ENCODE measurements around the gene PKIB.

DNA sequence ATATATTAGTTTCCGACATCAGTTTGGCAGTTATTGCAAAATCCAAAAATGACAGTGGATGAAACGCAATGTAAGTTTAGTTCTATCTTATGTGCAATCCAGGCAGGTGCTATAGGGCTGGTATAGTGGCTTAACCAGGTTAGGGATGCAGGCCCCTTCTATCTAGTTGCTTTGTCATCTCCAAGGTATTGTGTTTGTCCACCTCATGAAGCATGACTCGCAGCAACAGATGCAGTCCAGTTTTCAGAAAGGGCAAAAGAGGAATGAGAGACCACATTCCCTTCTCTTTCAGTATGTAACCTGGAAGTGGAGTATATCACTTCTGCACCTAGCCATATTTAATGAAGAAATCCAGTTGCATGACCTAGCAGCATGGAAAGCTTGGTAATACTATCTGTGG lies 59.7 kb downstream of the PKIB start:
- TF ChIP-seq, protein P1, sequence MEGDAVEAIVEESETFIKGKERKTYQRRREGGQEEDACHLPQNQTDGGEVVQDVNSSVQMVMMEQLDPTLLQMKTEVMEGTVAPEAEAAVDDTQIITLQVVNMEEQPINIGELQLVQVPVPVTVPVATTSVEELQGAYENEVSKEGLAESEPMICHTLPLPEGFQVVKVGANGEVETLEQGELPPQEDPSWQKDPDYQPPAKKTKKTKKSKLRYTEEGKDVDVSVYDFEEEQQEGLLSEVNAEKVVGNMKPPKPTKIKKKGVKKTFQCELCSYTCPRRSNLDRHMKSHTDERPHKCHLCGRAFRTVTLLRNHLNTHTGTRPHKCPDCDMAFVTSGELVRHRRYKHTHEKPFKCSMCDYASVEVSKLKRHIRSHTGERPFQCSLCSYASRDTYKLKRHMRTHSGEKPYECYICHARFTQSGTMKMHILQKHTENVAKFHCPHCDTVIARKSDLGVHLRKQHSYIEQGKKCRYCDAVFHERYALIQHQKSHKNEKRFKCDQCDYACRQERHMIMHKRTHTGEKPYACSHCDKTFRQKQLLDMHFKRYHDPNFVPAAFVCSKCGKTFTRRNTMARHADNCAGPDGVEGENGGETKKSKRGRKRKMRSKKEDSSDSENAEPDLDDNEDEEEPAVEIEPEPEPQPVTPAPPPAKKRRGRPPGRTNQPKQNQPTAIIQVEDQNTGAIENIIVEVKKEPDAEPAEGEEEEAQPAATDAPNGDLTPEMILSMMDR (IDR thresholded peaks at IDR 0.05): no peak
- no peak for TF ChIP-seq POLR2A (IDR thresholded peaks at IDR 0.05)
